MM.1S (cell line): ENCODE results near the gene IFT25.

Experiments
- DNase-seq: peaks from one replicate; pipeline ENCODE4 v3.0.0-alpha.2; 2015
- H2AFZ ChIP-seq: fragments of 300-600 bp; sonication (generic); 2 replicates; pipeline ENCODE4 v1.6.0; 2016; ENCODE audit warnings: antibody characterized with exemption, low read length
- H3F3A ChIP-seq: fragments of 300-600 bp; sonication (generic); 2 replicates; pipeline ENCODE4 v1.6.1; 2016; ENCODE audit warnings: mild to moderate bottlenecking, antibody characterized with exemption, low read length, moderate library complexity, mixed read lengths; ENCODE audit not compliant: insufficient read depth
- H3K27ac ChIP-seq: fragments of 300-600 bp; sonication (generic); 2 replicates; pipeline ENCODE4 v1.5.1; 2016; ENCODE audit warnings: mild to moderate bottlenecking, low read length
- H3K27me3 ChIP-seq: fragments of 300-600 bp; sonication (generic); replicated peaks from 2 replicates; pipeline ENCODE4 v1.6.0; 2016; ENCODE audit warnings: low read length; ENCODE audit not compliant: insufficient read depth
- H3K36me3 ChIP-seq: fragments of 300-600 bp; sonication (generic); replicated peaks from 2 replicates; pipeline ENCODE4 v1.6.1; 2016; ENCODE audit warnings: mild to moderate bottlenecking, low read length, mixed read lengths; ENCODE audit not compliant: insufficient read depth
- H3K4me1 ChIP-seq: fragments of 300-600 bp; sonication (generic); 2 replicates; pipeline ENCODE4 v1.6.1; 2016; ENCODE audit warnings: low read length, mixed read lengths
- H3K4me2 ChIP-seq: fragments of 300-600 bp; sonication (generic); 2 replicates; pipeline ENCODE4 v1.6.0; 2016; ENCODE audit warnings: low read depth, low read length
- H3K4me3 ChIP-seq: fragments of 300-600 bp; sonication (generic); 2 replicates; pipeline ENCODE4 v1.5.1; 2016; ENCODE audit warnings: low read length, mixed read lengths
- H3K79me2 ChIP-seq: fragments of 300-600 bp; sonication (generic); 2 replicates; pipeline ENCODE4 v1.6.1; 2016; ENCODE audit warnings: mixed run types, low read length, mixed read lengths
- H3K9ac ChIP-seq: fragments of 300-600 bp; sonication (generic); 2 replicates; pipeline ENCODE4 v1.6.1; 2016; ENCODE audit warnings: low read length, mixed read lengths
- H3K9me2 ChIP-seq: fragments of 300-600 bp; sonication (generic); replicated peaks from 2 replicates; pipeline ENCODE4 v1.6.1; 2016; ENCODE audit warnings: mild to moderate bottlenecking, low read length, mixed read lengths; ENCODE audit not compliant: insufficient read depth
- H3K9me3 ChIP-seq: fragments of 300-600 bp; sonication (generic); replicated peaks from 2 replicates; pipeline ENCODE4 v1.6.1; 2016; ENCODE audit warnings: mild to moderate bottlenecking, low read length, mixed read lengths; ENCODE audit not compliant: insufficient read depth
- H4K20me1 ChIP-seq: fragments of 300-600 bp; sonication (generic); 2 replicates; pipeline ENCODE4 v1.6.1; 2016; ENCODE audit warnings: mild to moderate bottlenecking, low read length, moderate library complexity, mixed read lengths; ENCODE audit not compliant: insufficient read depth
- CTCF ChIP-seq: fragments of 300-600 bp; sonication (generic); IDR thresholded peaks from 2 replicates; pipeline ENCODE4 v1.5.1; 2016; ENCODE audit warnings: antibody characterized with exemption, low read length, mixed read lengths
- EZH2 ChIP-seq: fragments of 300-600 bp; sonication (generic); optimal IDR thresholded peaks from 2 replicates; pipeline ENCODE3; 2017; ENCODE audit warnings: low read depth, mild to moderate bottlenecking, antibody characterized with exemption, low read length, mixed read lengths
- EZH2phosphoT487 ChIP-seq: fragments of 300-600 bp; sonication (generic); IDR thresholded peaks from 2 replicates; pipeline ENCODE4 v1.6.1; 2018; ENCODE audit warnings: antibody characterized with exemption, low read length

IFT25 gene

GRCh38 chr1:53934170-53934765, 11.2 kb downstream of the IFT25 start:
- no peaks in the 10 kb centered on the region for H3F3A ChIP-seq
- DNase-seq = no peak
- H3K79me2 ChIP-seq = no peaks in the 10 kb centered on the region
- H3K4me2 ChIP-seq = no peak overlapping the region
- no peak overlapping the region for H3K4me3 ChIP-seq
- no peaks in the 10 kb centered on the region for H3K9me2 ChIP-seq
- no peaks in the 10 kb centered on the region for H3K9me3 ChIP-seq
- peaks cover 3% of the 10 kb centered on the region; the same call in 1 of the 2 replicates for H3K36me3 ChIP-seq
- H3K27me3 ChIP-seq = no peaks in the 10 kb centered on the region
- TF ChIP-seq EZH2 (no peak), CTCF (no peak), EZH2phosphoT487 (no peak)
- H2AFZ ChIP-seq = no peak overlapping the region
- H4K20me1 ChIP-seq = no peaks in the 10 kb centered on the region
- H3K27ac ChIP-seq = no peak overlapping the region
- H3K4me1 ChIP-seq = no peaks in the 10 kb centered on the region
- H3K9ac ChIP-seq = no peak overlapping the region

GRCh38 chr1:53931523-53931922, 14.0 kb downstream of the IFT25 start:
- Histone ChIP-seq H3K4me2 (no peak overlapping the region), H3K79me2 (no peaks in the 10 kb centered on the region), H3F3A (no peaks in the 10 kb centered on the region), H4K20me1 (no peaks in the 10 kb centered on the region), H3K36me3 (0 out of 2 replicates have a peak, but pooled peaks cover 3% of the 10 kb centered on the region), H3K27ac (no peak overlapping the region), H3K4me1 (no peaks in the 10 kb centered on the region), H3K9me3 (no peaks in the 10 kb centered on the region), H3K4me3 (no peak overlapping the region), H3K9ac (no peak overlapping the region), H2AFZ (no peak overlapping the region), H3K9me2 (no peaks in the 10 kb centered on the region), H3K27me3 (no peaks in the 10 kb centered on the region)
- TF ChIP-seq CTCF (no peak), EZH2phosphoT487 (no peak), EZH2 (no peak)
- DNase-seq = no peak

- no peaks in the 10 kb centered on the region for H4K20me1 ChIP-seq
- no peak overlapping the region for H3K27ac ChIP-seq
- no peaks in the 10 kb centered on the region for H3K79me2 ChIP-seq
These were observed 14.6 kb downstream of the IFT25 start for GRCh38 chr1:53930932-53931331.

More at GRCh38 chr1:53930932-53931331, 14.6 kb downstream of the IFT25 start:
- 0 out of 2 replicates have a peak, but pooled peaks cover 3% of the 10 kb centered on the region for H3K36me3 ChIP-seq
- no peak overlapping the region for H2AFZ ChIP-seq
- no peak overlapping the region for H3K4me3 ChIP-seq
- DNase-seq = no peak
- H3K9ac ChIP-seq = no peak overlapping the region
- TF ChIP-seq EZH2phosphoT487 (no peak), EZH2 (no peak), CTCF (no peak)
- H3K9me2 ChIP-seq = no peaks in the 10 kb centered on the region
- no peaks in the 10 kb centered on the region for H3K4me1 ChIP-seq
- no peak overlapping the region for H3K4me2 ChIP-seq
- H3K27me3 ChIP-seq = no peaks in the 10 kb centered on the region
- no peaks in the 10 kb centered on the region for H3K9me3 ChIP-seq
- no peaks in the 10 kb centered on the region for H3F3A ChIP-seq
